ENCODE measurements around the gene MTRFR.
"Not testable (repeated sequence)": the region's sequence is repeated elsewhere in the genome, so short reads cannot be mapped to it uniquely, and the experiment has no call there.

The MTRFR gene

GRCh38 chr12:123250471-123251383 is 17.5 kb downstream of the MTRFR start:
- no peak for DNase-seq

GRCh38 chr12:123251403-123252076 is 18.3 kb downstream of the MTRFR start:
- no peak for DNase-seq

GRCh38 chr12:123252365-123252764 is 19.1 kb downstream of the MTRFR start:
- not testable (repeated sequence) for DNase-seq

GRCh38 chr12:123253641-123254459 is 20.6 kb downstream of the MTRFR start:
- DNase-seq = no peak

- no peak for DNase-seq
Observed at GRCh38 chr12:123254853-123255446, 21.7 kb downstream of the MTRFR start.

GRCh38 chr12:123258593-123258992 is 25.4 kb downstream of the MTRFR start:
- DNase-seq = no peak

GRCh38 chr12:123260081-123260480 is 26.8 kb downstream of the MTRFR start:
- no peak for DNase-seq

GRCh38 chr12:123261196-123261595 is 28.0 kb downstream of the MTRFR start:
- no peak for DNase-seq

- no peak for DNase-seq
Observed at GRCh38 chr12:123263196-123263817, 30.1 kb downstream of the MTRFR start.

GRCh38 chr12:123264642-123265041 is 31.4 kb downstream of the MTRFR start:
- no peak for DNase-seq

- no peak for DNase-seq
Observed at GRCh38 chr12:123265851-123266678, 32.8 kb downstream of the MTRFR start.

GRCh38 chr12:123266679-123267277 is 33.5 kb downstream of the MTRFR start:
- DNase-seq = no peak

GRCh38 chr12:123267335-123267920 is 34.2 kb downstream of the MTRFR start:
- no peak for DNase-seq

GRCh38 chr12:123267991-123268843 is 35.0 kb downstream of the MTRFR start:
- no peak for DNase-seq

- DNase-seq = no peak
Observed at GRCh38 chr12:123268850-123269249, 35.6 kb downstream of the MTRFR start.

GRCh38 chr12:123269395-123269892 is 36.2 kb downstream of the MTRFR start:
- peak; percentile 48 for DNase-seq

GRCh38 chr12:123269896-123270213 is 36.6 kb downstream of the MTRFR start:
- no peak for DNase-seq

GRCh38 chr12:123270214-123271000 is 37.2 kb downstream of the MTRFR start:
- no peak for DNase-seq

Data from CD4-positive, alpha-beta T cell treated with Interleukin-15 for 1 hour (primary cell).